Uterus (tissue), 2 donors: Measurements from ENCODE around the gene COPS7A.

ENCODE experiments used
- POLR2A ChIP-seq, 2 donors: fragments of 450-650 bp; IDR thresholded peaks; one replicate each; pipeline ENCODE4 v1.6.1; 2016; ENCODE audit warnings: antibody characterized with exemption in 2 of 2, mild to moderate bottlenecking in 1 of 2, moderate library complexity in 1 of 2
- TF ChIP-seq, protein P1 (sequence below), 4 experiments: fragments of 200-600 bp in 2 of 4; fragments of 450-650 bp in 2 of 4; sonication (generic) in 2 of 4; IDR thresholded peaks; one replicate each; pipeline ENCODE4 v1.5.1; 2016 to 2019; ENCODE audit warnings: antibody characterized with exemption in 4 of 4, mild to moderate bottlenecking in 2 of 4, moderate library complexity in 1 of 4

DNA sequence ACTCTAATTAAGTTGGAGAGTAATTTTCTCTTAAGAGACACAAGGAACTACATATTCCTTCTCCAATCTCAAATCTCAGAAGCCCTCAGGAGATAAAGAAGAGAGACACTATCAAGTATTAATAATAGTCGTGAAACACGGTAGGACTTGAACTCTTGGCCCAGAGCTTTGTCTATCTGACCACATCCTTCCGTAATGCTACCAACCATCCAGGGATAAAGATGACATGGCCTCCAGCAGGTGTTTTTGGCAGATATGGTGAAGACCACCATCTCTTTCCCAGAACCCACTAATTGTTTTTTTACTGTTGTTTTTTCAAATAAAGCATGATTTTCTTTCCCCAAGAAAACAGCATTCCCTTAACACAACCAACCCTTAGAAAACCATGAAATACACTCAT, 38.0 kb upstream of the COPS7A start:
- TF ChIP-seq POLR2A (IDR thresholded peaks at IDR 0.05) = no peak
- TF ChIP-seq, protein P1, sequence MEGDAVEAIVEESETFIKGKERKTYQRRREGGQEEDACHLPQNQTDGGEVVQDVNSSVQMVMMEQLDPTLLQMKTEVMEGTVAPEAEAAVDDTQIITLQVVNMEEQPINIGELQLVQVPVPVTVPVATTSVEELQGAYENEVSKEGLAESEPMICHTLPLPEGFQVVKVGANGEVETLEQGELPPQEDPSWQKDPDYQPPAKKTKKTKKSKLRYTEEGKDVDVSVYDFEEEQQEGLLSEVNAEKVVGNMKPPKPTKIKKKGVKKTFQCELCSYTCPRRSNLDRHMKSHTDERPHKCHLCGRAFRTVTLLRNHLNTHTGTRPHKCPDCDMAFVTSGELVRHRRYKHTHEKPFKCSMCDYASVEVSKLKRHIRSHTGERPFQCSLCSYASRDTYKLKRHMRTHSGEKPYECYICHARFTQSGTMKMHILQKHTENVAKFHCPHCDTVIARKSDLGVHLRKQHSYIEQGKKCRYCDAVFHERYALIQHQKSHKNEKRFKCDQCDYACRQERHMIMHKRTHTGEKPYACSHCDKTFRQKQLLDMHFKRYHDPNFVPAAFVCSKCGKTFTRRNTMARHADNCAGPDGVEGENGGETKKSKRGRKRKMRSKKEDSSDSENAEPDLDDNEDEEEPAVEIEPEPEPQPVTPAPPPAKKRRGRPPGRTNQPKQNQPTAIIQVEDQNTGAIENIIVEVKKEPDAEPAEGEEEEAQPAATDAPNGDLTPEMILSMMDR (IDR thresholded peaks at IDR 0.05) = no peak
